ENCODE data around the gene ADAM12.
"Not testable (repeated sequence)": the region's sequence is repeated elsewhere in the genome, so short reads cannot be mapped to it uniquely, and the experiment has no call there.

The ADAM12 gene

DNA sequence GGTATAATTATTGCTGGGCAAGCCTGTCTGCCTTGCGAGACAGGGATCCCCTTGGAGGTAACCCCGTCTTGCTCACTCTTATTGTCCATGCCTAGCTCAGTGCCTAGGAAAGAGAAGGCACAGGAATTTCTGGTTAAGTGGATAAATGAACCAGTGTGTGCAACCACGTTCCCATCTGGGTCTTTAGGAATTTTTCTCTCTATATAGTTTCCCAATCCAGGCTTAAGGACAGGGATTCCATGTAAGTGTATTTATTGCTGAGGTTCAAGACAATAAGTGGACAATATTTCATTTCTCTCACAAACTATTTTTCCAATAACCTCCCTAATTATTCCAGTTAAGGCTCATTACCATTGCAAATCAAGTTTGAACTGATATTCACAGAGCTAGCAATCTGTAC is 8.9 kb upstream of the ADAM12 start:
- Mint-ChIP-seq H3K36me3 (ENCODE audit: insufficient read depth) (peaks cover 7% of the 10 kb centered on the region), H3K4me1 (ENCODE audit: low read depth in 2 of 2) (peaks cover 0 to 8% of the 10 kb centered on the region in 2 donors), H3K9me3 (peaks cover 7 to 8% of the 10 kb centered on the region in 2 donors), H3K27me3 (no peaks in the 10 kb centered on the region), H3K27ac (peak overlapping the region in 1 of 2 donors; percentile 60), H3K4me3 (no peak overlapping the region)
- ATAC-seq (replicated peaks), result no peak
- no peak for DNase-seq

- Mint-ChIP-seq H3K27me3 (no peaks in the 10 kb centered on the region), H3K9me3 (peaks cover 7 to 8% of the 10 kb centered on the region in 2 donors), H3K27ac (no peak overlapping the region), H3K4me1 (ENCODE audit: low read depth in 2 of 2) (peaks cover 0 to 21% of the 10 kb centered on the region in 2 donors), H3K4me3 (no peak overlapping the region), H3K36me3 (ENCODE audit: insufficient read depth) (peaks cover 9% of the 10 kb centered on the region)
- ATAC-seq (replicated peaks) (no peak), DNase-seq (no peak)
These were observed 6.7 kb upstream of the ADAM12 start for GRCh38 chr10:126394948-126395347.

GRCh38 chr10:126393076-126393475 is 4.8 kb upstream of the ADAM12 start:
- Mint-ChIP-seq H3K27me3 (no peaks in the 10 kb centered on the region), H3K27ac (peak overlapping the region in 1 of 2 donors; percentile 92), H3K9me3 (peaks cover 7 to 8% of the 10 kb centered on the region in 2 donors), H3K4me1 (ENCODE audit: low read depth in 2 of 2) (peaks cover 0 to 27% of the 10 kb centered on the region in 2 donors), H3K36me3 (ENCODE audit: insufficient read depth) (peaks cover 12% of the 10 kb centered on the region), H3K4me3 (peak overlapping the region in 1 of 2 donors; percentile 76)
- ATAC-seq (replicated peaks) (peak; percentile 9), DNase-seq (no peak)

GRCh38 chr10:126392469-126392868 is 4.2 kb upstream of the ADAM12 start:
- ATAC-seq (replicated peaks) (peak; percentile 41), DNase-seq (no peak)
- Mint-ChIP-seq H3K4me3 (peak overlapping the region in 1 of 2 donors; percentile 76), H3K36me3 (ENCODE audit: insufficient read depth) (peaks cover 12% of the 10 kb centered on the region), H3K4me1 (ENCODE audit: low read depth in 2 of 2) (peaks cover 0 to 27% of the 10 kb centered on the region in 2 donors), H3K27ac (peak overlapping the region in 1 of 2 donors; percentile 92), H3K27me3 (peaks cover under 1 to 2% of the 10 kb centered on the region in 2 donors), H3K9me3 (peaks cover 7 to 8% of the 10 kb centered on the region in 2 donors)

GRCh38 chr10:126392068-126392467 is 3.8 kb upstream of the ADAM12 start:
- H3K9me3 Mint-ChIP-seq, result peaks cover 7 to 10% of the 10 kb centered on the region in 2 donors
- peaks cover 0 to 29% of the 10 kb centered on the region in 2 donors for H3K4me1 Mint-ChIP-seq (ENCODE audit: low read depth in 2 of 2)
- H3K36me3 Mint-ChIP-seq (ENCODE audit: insufficient read depth), result peaks cover 16% of the 10 kb centered on the region
- ATAC-seq (replicated peaks), result peak; percentile 24
- H3K27me3 Mint-ChIP-seq, result peaks cover 4 to 6% of the 10 kb centered on the region in 2 donors
- peak overlapping the region in 1 of 2 donors; percentile 76 for H3K4me3 Mint-ChIP-seq
- H3K27ac Mint-ChIP-seq, result peak overlapping the region in 1 of 2 donors; percentile 92
- DNase-seq, result no peak

GRCh38 chr10:126391192-126391885 is 3.1 kb upstream of the ADAM12 start:
- Mint-ChIP-seq H3K4me1 (ENCODE audit: low read depth in 2 of 2) (peaks cover 0 to 30% of the 10 kb centered on the region in 2 donors), H3K4me3 (peak overlapping the region in 1 of 2 donors; percentile 76), H3K36me3 (ENCODE audit: insufficient read depth) (peaks cover 19% of the 10 kb centered on the region), H3K27ac (peak overlapping the region in 1 of 2 donors; percentile 92), H3K9me3 (peaks cover 7 to 13% of the 10 kb centered on the region in 2 donors), H3K27me3 (peaks cover 12 to 13% of the 10 kb centered on the region in 2 donors)
- DNase-seq (no peak), ATAC-seq (replicated peaks) (no peak)

DNA sequence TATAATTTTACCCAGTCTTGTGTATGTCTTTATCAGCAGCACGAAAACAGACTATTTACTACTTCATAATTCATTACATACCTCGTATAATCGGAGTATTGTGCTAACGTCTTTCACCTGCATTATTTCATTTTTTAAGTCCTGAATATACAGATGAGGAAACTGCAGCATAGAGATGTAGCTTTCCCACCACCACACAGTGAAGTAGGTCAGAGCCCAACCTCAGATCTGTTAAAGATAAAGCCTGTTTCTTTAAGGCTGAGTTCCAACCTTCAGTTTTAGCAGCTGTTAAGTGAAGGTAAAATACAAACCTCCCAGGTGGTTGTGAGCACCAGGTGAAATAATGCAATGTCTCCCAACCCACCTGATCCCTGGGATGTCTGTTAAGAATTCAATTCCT is 2.0 kb upstream of the ADAM12 start:
- Mint-ChIP-seq H3K27ac (peak overlapping the region in 1 of 2 donors; percentile 49), H3K27me3 (peaks cover 15 to 19% of the 10 kb centered on the region in 2 donors), H3K36me3 (ENCODE audit: insufficient read depth) (peaks cover 19% of the 10 kb centered on the region), H3K4me3 (peak overlapping the region in 1 of 2 donors; percentile 34), H3K9me3 (peaks cover 7 to 10% of the 10 kb centered on the region in 2 donors), H3K4me1 (ENCODE audit: low read depth in 2 of 2) (peaks cover 0 to 31% of the 10 kb centered on the region in 2 donors)
- DNase-seq, result no peak
- peak; percentile 59 for ATAC-seq (replicated peaks)

- DNase-seq (peak; percentile 6 to 61 (median 60)), ATAC-seq (replicated peaks) (peak; percentile 58)
- peaks cover 12% of the 10 kb centered on the region for H3K36me3 Mint-ChIP-seq (ENCODE audit: insufficient read depth)
- peaks cover 0 to 29% of the 10 kb centered on the region in 2 donors for H3K4me1 Mint-ChIP-seq (ENCODE audit: low read depth in 2 of 2)
- peaks cover 0 to 8% of the 10 kb centered on the region in 2 donors for H3K9me3 Mint-ChIP-seq
- peak overlapping the region in 1 of 2 donors; percentile 94 for H3K27ac Mint-ChIP-seq
- peaks cover 15 to 19% of the 10 kb centered on the region in 2 donors for H3K27me3 Mint-ChIP-seq
- peak overlapping the region; percentile 67 to 96 for H3K4me3 Mint-ChIP-seq
These were observed 996 bp downstream of the ADAM12 start for GRCh38 chr10:126387041-126387921.

DNA sequence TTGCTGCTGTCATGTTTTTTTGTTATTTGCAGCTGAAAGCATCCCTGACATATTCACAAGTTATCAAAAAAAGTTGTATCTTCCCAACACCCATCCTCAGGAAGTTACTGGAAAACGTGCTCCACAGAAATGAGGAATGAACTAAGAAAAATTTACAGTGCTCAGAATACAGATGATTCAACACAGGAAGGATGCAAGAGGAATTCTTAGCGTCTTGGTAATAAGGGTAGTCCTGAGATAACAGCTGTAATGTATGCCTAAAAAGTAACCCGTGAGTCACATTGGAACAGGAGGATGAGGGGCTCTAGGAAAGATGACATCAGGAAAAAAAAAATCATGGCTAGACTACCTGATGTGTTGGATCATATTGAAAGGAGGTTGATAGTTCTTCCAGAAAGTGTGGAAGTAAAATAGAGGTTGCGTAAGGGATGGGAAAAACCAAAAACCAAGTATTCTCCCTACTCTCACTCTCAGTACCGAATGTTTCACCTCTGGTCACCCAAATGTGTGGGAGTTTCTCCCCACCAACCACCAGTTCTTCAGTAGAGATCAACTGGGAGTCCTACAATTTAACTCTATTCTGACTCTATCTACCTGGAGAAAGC is 3.9 kb downstream of the ADAM12 start:
- Mint-ChIP-seq H3K9me3 (peaks cover 0 to 8% of the 10 kb centered on the region in 2 donors), H3K36me3 (ENCODE audit: insufficient read depth) (peaks cover 7% of the 10 kb centered on the region), H3K4me3 (peak overlapping the region in 1 of 2 donors; percentile 19), H3K27me3 (peaks cover 15 to 19% of the 10 kb centered on the region in 2 donors), H3K27ac (no peak overlapping the region), H3K4me1 (ENCODE audit: low read depth in 2 of 2) (peaks cover 0 to 17% of the 10 kb centered on the region in 2 donors)
- DNase-seq (no peak), ATAC-seq (replicated peaks) (no peak)

GRCh38 chr10:126380352-126381076 is 7.8 kb downstream of the ADAM12 start:
- H3K36me3 Mint-ChIP-seq (ENCODE audit: insufficient read depth), result peaks cover 3% of the 10 kb centered on the region
- H3K4me1 Mint-ChIP-seq (ENCODE audit: low read depth in 2 of 2), result peaks cover 0 to 8% of the 10 kb centered on the region in 2 donors
- peaks cover 0 to 3% of the 10 kb centered on the region in 2 donors for H3K9me3 Mint-ChIP-seq
- no peaks in the 10 kb centered on the region for H3K27me3 Mint-ChIP-seq
- no peak overlapping the region for H3K27ac Mint-ChIP-seq
- ATAC-seq (replicated peaks) (peak; percentile 77), DNase-seq (no peak)
- no peak overlapping the region for H3K4me3 Mint-ChIP-seq

DNA sequence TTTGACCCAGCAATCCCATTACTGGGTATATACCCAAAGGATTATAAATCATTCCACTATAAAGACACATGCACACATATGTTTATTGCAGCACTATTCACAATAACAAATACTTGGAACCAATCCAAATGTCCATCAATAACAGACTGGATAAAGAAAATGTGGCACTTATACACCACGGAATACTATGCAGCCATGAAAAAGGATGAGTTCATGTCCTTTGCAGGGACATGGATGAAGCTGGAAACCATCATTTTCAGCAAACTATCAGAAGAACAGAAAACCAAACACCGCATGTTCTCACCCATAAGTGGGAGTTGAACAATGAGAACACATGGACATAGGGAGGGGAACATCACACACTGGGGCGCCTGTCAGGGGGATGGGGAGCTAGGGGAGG is 9.1 kb downstream of the ADAM12 start:
- not testable (repeated sequence) for DNase-seq; H3K27ac Mint-ChIP-seq; ATAC-seq (replicated peaks); H3K4me3 Mint-ChIP-seq; H3K9me3 Mint-ChIP-seq; H3K27me3 Mint-ChIP-seq; H3K4me1 Mint-ChIP-seq (ENCODE audit: low read depth in 2 of 2); H3K36me3 Mint-ChIP-seq (ENCODE audit: insufficient read depth)

GRCh38 chr10:126376956-126377355 is 11.3 kb downstream of the ADAM12 start:
- Mint-ChIP-seq H3K4me1 (ENCODE audit: low read depth in 2 of 2) (peaks cover 0 to 7% of the 10 kb centered on the region in 2 donors), H3K27ac (peak overlapping the region in 1 of 2 donors; percentile 26), H3K9me3 (peaks cover 4 to 7% of the 10 kb centered on the region in 2 donors), H3K4me3 (no peak overlapping the region), H3K36me3 (ENCODE audit: insufficient read depth) (peaks cover 3% of the 10 kb centered on the region), H3K27me3 (no peaks in the 10 kb centered on the region)
- ATAC-seq (replicated peaks) (no peak), DNase-seq (no peak)

Data from effector memory CD8-positive, alpha-beta T cell (primary cell).